IPS-18a (cell line): Measurements from ENCODE around the gene PALLD.

Experiments used
- H3K27ac ChIP-seq: one replicate; pipeline ENCODE4 v1.5.1; 2013; ENCODE audit warnings: low read length
- H3K27me3 ChIP-seq: one replicate; pipeline ENCODE4 v1.6.1; 2013; ENCODE audit warnings: mild to moderate bottlenecking, low read length; ENCODE audit not compliant: control insufficient read depth, insufficient read depth
- H3K36me3 ChIP-seq: one replicate; pipeline ENCODE4 v1.6.1; 2013; ENCODE audit warnings: low read depth, low read length; ENCODE audit not compliant: control insufficient read depth
- H3K4me1 ChIP-seq: one replicate; pipeline ENCODE4 v1.6.1; 2013; ENCODE audit warnings: low read depth, low read length; ENCODE audit not compliant: control insufficient read depth
- H3K4me3 ChIP-seq: one replicate; pipeline ENCODE4 v1.5.1; 2013; ENCODE audit warnings: low read length
- H3K9ac ChIP-seq: one replicate; pipeline ENCODE4 v1.6.1; 2013; ENCODE audit warnings: mild to moderate bottlenecking, low read length, moderate library complexity
- H3K9me3 ChIP-seq: one replicate; pipeline ENCODE4 v1.6.1; 2013; ENCODE audit warnings: low read depth, low read length; ENCODE audit not compliant: control insufficient read depth

The PALLD gene

GRCh38 chr4:168585168-168586091 is 88.6 kb downstream of the PALLD start:
- H3K27ac ChIP-seq: no peak overlapping the region
- no peak overlapping the region for H3K4me3 ChIP-seq
- no peaks in the 10 kb centered on the region for H3K27me3 ChIP-seq
- H3K9ac ChIP-seq: no peak overlapping the region
- no peaks in the 10 kb centered on the region for H3K4me1 ChIP-seq
- H3K36me3 ChIP-seq: no peaks in the 10 kb centered on the region
- no peaks in the 10 kb centered on the region for H3K9me3 ChIP-seq

- no peaks in the 10 kb centered on the region for H3K9me3 ChIP-seq
- H3K9ac ChIP-seq: no peak overlapping the region
- H3K4me3 ChIP-seq: no peak overlapping the region
- no peaks in the 10 kb centered on the region for H3K27me3 ChIP-seq
- H3K27ac ChIP-seq: no peak overlapping the region
- no peaks in the 10 kb centered on the region for H3K4me1 ChIP-seq
- H3K36me3 ChIP-seq: no peaks in the 10 kb centered on the region
These were observed 90.1 kb downstream of the PALLD start for GRCh38 chr4:168586926-168587325.

- no peaks in the 10 kb centered on the region for H3K9me3 ChIP-seq
- no peak overlapping the region for H3K27ac ChIP-seq
- no peak overlapping the region for H3K4me3 ChIP-seq
- no peaks in the 10 kb centered on the region for H3K36me3 ChIP-seq
- H3K4me1 ChIP-seq: no peaks in the 10 kb centered on the region
- H3K9ac ChIP-seq: no peak overlapping the region
- H3K27me3 ChIP-seq: no peaks in the 10 kb centered on the region
These were observed 90.7 kb downstream of the PALLD start for GRCh38 chr4:168587411-168588125.

GRCh38 chr4:168588916-168589531 is 92.2 kb downstream of the PALLD start:
- Histone ChIP-seq H3K27me3 (no peaks in the 10 kb centered on the region), H3K4me3 (no peak overlapping the region), H3K36me3 (no peaks in the 10 kb centered on the region), H3K4me1 (no peaks in the 10 kb centered on the region), H3K27ac (no peak overlapping the region), H3K9ac (no peak overlapping the region), H3K9me3 (no peaks in the 10 kb centered on the region)

GRCh38 chr4:168592676-168593075 is 95.8 kb downstream of the PALLD start:
- Histone ChIP-seq H3K9ac (no peak overlapping the region), H3K27ac (no peak overlapping the region), H3K27me3 (no peaks in the 10 kb centered on the region), H3K9me3 (no peaks in the 10 kb centered on the region), H3K4me3 (no peak overlapping the region), H3K4me1 (no peaks in the 10 kb centered on the region), H3K36me3 (no peaks in the 10 kb centered on the region)

- Histone ChIP-seq H3K27ac (no peak overlapping the region), H3K9ac (no peak overlapping the region), H3K4me3 (no peak overlapping the region), H3K4me1 (no peaks in the 10 kb centered on the region), H3K27me3 (no peaks in the 10 kb centered on the region), H3K9me3 (no peaks in the 10 kb centered on the region), H3K36me3 (no peaks in the 10 kb centered on the region)
These were observed 96.5 kb downstream of the PALLD start for GRCh38 chr4:168593399-168593798.

GRCh38 chr4:168594121-168594520 is 97.3 kb downstream of the PALLD start:
- H3K36me3 ChIP-seq: no peaks in the 10 kb centered on the region
- H3K27ac ChIP-seq: no peak overlapping the region

GRCh38 chr4:168598191-168598590 is 101.3 kb downstream of the PALLD start:
- no peaks in the 10 kb centered on the region for H3K36me3 ChIP-seq
- no peak overlapping the region for H3K4me3 ChIP-seq
- no peak overlapping the region for H3K9ac ChIP-seq
- H3K9me3 ChIP-seq: no peaks in the 10 kb centered on the region
- H3K27ac ChIP-seq: no peak overlapping the region
- H3K27me3 ChIP-seq: no peaks in the 10 kb centered on the region
- no peaks in the 10 kb centered on the region for H3K4me1 ChIP-seq

More at GRCh38 chr4:168594121-168594520, 97.3 kb downstream of the PALLD start:
- Histone ChIP-seq H3K9me3 (no peaks in the 10 kb centered on the region), H3K4me1 (no peaks in the 10 kb centered on the region), H3K4me3 (no peak overlapping the region), H3K27me3 (no peaks in the 10 kb centered on the region), H3K9ac (no peak overlapping the region)

GRCh38 chr4:168600796-168601583 is 104.1 kb downstream of the PALLD start:
- H3K27ac ChIP-seq: no peak overlapping the region
- no peaks in the 10 kb centered on the region for H3K27me3 ChIP-seq
- H3K36me3 ChIP-seq: no peaks in the 10 kb centered on the region

GRCh38 chr4:168601899-168602298 is 105.0 kb downstream of the PALLD start:
- Histone ChIP-seq H3K4me1 (peaks cover 9% of the 10 kb centered on the region), H3K9ac (no peak overlapping the region), H3K27me3 (no peaks in the 10 kb centered on the region), H3K36me3 (no peaks in the 10 kb centered on the region), H3K4me3 (no peak overlapping the region), H3K9me3 (no peaks in the 10 kb centered on the region), H3K27ac (no peak overlapping the region)

More at GRCh38 chr4:168600796-168601583, 104.1 kb downstream of the PALLD start:
- Histone ChIP-seq H3K9me3 (no peaks in the 10 kb centered on the region), H3K9ac (no peak overlapping the region), H3K4me3 (no peak overlapping the region), H3K4me1 (peaks cover 9% of the 10 kb centered on the region)
